Mucosa of descending colon (tissue), 3 donors: ENCODE measurements around the gene SLC25A23. TPM values are rescaled to one million over a fixed set of nuclear protein-coding genes. Genes with fewer than 3 reads are reported as not detected.
"Not testable (repeated sequence)": the region's sequence is repeated elsewhere in the genome, so short reads cannot be mapped to it uniquely, and the experiment has no call there.

Source experiments
- ATAC-seq: fragments of 200-7000 bp; cut with Tn5 transposase; one replicate; pipeline ENCODE4 v1.9.1; 2020; ENCODE audit warnings: mild to moderate bottlenecking, moderate library complexity
- DNase-seq, 3 donors: peaks; one replicate each; pipeline ENCODE4 v3.0.0-alpha.2; 2020
- H3K36me3 ChIP-seq: fragments of 200-600 bp; one replicate; pipeline ENCODE4 v1.8.0; 2021; ENCODE audit warnings: low read depth, mild to moderate bottlenecking
- H3K4me1 ChIP-seq: fragments of 200-600 bp; one replicate; pipeline ENCODE4 v1.8.0; 2021; ENCODE audit warnings: low read depth, mild to moderate bottlenecking
- H3K4me3 ChIP-seq: fragments of 200-600 bp; one replicate; pipeline ENCODE4 v1.8.0; 2021; ENCODE audit warnings: mild to moderate bottlenecking
- H3K9me3 ChIP-seq: fragments of 200-600 bp; one replicate; pipeline ENCODE4 v1.8.0; 2021; ENCODE audit warnings: mild to moderate bottlenecking
- CTCF ChIP-seq: fragments of 200-600 bp; IDR thresholded peaks from one replicate; pipeline ENCODE4 v1.8.0; 2022; ENCODE audit warnings: antibody characterized with exemption, mild to moderate bottlenecking
- intact Hi-C, 2 donors: fragments of 100-400 bp; cut with DNase I in 1 of 2; cut with micrococcal nuclease in 1 of 2; formaldehyde crosslinking; loops; one replicate each; pipeline versions ENCODE4 v1.11.0 to v1.11.1; 2022; cut with DNase I, micrococcal nuclease
- long read RNA-seq, 2 donors: library from polyadenylated mRNA; unstranded; transcript quantifications; one replicate each; pipeline ENCODE4 v2.0.0, GENCODE V29; 2019 to 2021
- total RNA-seq, 3 donors: library from RNA; stranded (reverse); fragmentation: NEBNext Ultra II Directional in 2 of 3; extraction: Animal tissue kit (Norgen Biotek cat#: 25700) in 2 of 3; gene quantifications; one replicate each; pipeline versions ENCODE4 v1.2.1 to v1.2.4, GENCODE V29; 2021 to 2023
- donor health status: DM: no; HTN: no; CAD: no; lungs with moderate emphysema.
- donor health status: DM: no; HTN: no; CAD: no.
- donor health status: DM: no; HTN: yes; CAD: no.

SLC25A23 gene
- 100 to 1,000 TPM; 106 to 181 (median 116) TPM for total RNA-seq
- long read RNA-seq, donor 1, transcript SLC25A23-202 (10 exons, 3,425 nt) = major isoform, 59 of 170 reads
- long read RNA-seq, donor 1, partial matches to known transcripts = 24 of 170 reads
- long read RNA-seq, donor 1, other reads (novel, unspliced or antisense) = 83 of 170 reads
- long read RNA-seq, donor 2, partial matches to known transcripts = 1 of 8 reads
- long read RNA-seq, donor 2, other reads (novel, unspliced or antisense) = 7 of 8 reads

GRCh38 chr19:6459262-6460098 lies at the start of gene SLC25A23:
TSS of gene SLC25A23 (minus strand) at chr19:6459792. CDS start at chr19:6459628, 164 bp downstream.
- H3K36me3 ChIP-seq = peaks cover 3% of the 10 kb centered on the region
- ATAC-seq = peak; percentile 58
- DNase-seq = peak; percentile 79 to 88 (median 84)
- peaks cover 31% of the 10 kb centered on the region for H3K4me1 ChIP-seq
- H3K4me3 ChIP-seq = peak within 1 kb of the TSS; percentile 56
- TF ChIP-seq CTCF = no peak
- H3K9me3 ChIP-seq = no peaks in the 10 kb centered on the region
- intact Hi-C loops = no loop called here

- ATAC-seq, H3K4me1 ChIP-seq, intact Hi-C loops, H3K9me3 ChIP-seq, DNase-seq, H3K4me3 ChIP-seq, H3K36me3 ChIP-seq: not testable (repeated sequence)
Measured at GRCh38 chr19:6508028-6508771, 48.6 kb upstream of the SLC25A23 start.

GRCh38 chr19:6503407-6504201 lies 44.0 kb upstream of the SLC25A23 start:
- H3K36me3 ChIP-seq = no peaks in the 10 kb centered on the region
- DNase-seq = no peak
- no peak for ATAC-seq
- no peak for TF ChIP-seq CTCF
- no peak overlapping the region for H3K4me3 ChIP-seq
- no peaks in the 10 kb centered on the region for H3K4me1 ChIP-seq
- intact Hi-C loops = no loop called here
- H3K9me3 ChIP-seq = no peaks in the 10 kb centered on the region

- ATAC-seq (peak; percentile 50), DNase-seq (peak in 1 of 3 donors; percentile 55)
- no peak within 1 kb of the TSS for H3K4me3 ChIP-seq
- H3K4me1 ChIP-seq = no peaks in the 10 kb centered on the region
- TF ChIP-seq CTCF = no peak
- intact Hi-C loops = no loop called here
- no peaks in the 10 kb centered on the region for H3K36me3 ChIP-seq
- no peaks in the 10 kb centered on the region for H3K9me3 ChIP-seq
Measured at GRCh38 chr19:6501740-6502648, 42.4 kb upstream of the SLC25A23 start, which contains the start of gene TUBB4A. TSS of gene TUBB4A (minus strand) at chr19:6502309. CDS start at chr19:6502212, 97 bp downstream.
